ENCODE data around the gene OLFML2A.
"Not testable (repeated sequence)": the region's sequence is repeated elsewhere in the genome, so short reads cannot be mapped to it uniquely, and the experiment has no call there.

GRCh38 chr9:124734741-124735083, 42.2 kb upstream of the OLFML2A start:
- TF ChIP-seq CTCF, POLR2A, POLR2AphosphoS5, EP300 (IDR thresholded peaks at IDR 0.05): not testable (repeated sequence)

Data from sigmoid colon (tissue), 4 donors.